SK-N-MC (cell line): Measurements from ENCODE around the gene TPSAB1.
"Not testable (repeated sequence)": the region's sequence is repeated elsewhere in the genome, so short reads cannot be mapped to it uniquely, and the experiment has no call there.

Source experiments
- DNase-seq: peaks from one replicate; pipeline ENCODE4 v3.0.0-alpha.2; 2011; ENCODE audit warnings: low read depth, low spot score
- H3K27ac ChIP-seq: fragments of 200-600 bp; sonication (generic); 2 replicates; pipeline ENCODE4 v1.5.1; 2016; ENCODE audit warnings: mixed run types
- H3K36me3 ChIP-seq: fragments of 200-600 bp; sonication (generic); 2 replicates; pipeline ENCODE4 v1.6.1; 2017; ENCODE audit warnings: antibody characterized with exemption, low read length, mixed read lengths; ENCODE audit not compliant: insufficient read depth
- H3K4me3 ChIP-seq: fragments of 200-600 bp; sonication (generic); 2 replicates; pipeline ENCODE4 v1.5.1; 2016
- H3K9ac ChIP-seq: fragments of 200-600 bp; sonication (generic); 2 replicates; pipeline ENCODE4 v1.8.0; 2017; ENCODE audit warnings: mixed run types, mixed read lengths; ENCODE audit not compliant: insufficient read length
- H3K9me3 ChIP-seq: fragments of 200-600 bp; sonication (generic); 2 replicates; pipeline ENCODE4 v1.6.1; 2017; ENCODE audit warnings: low read depth, mild to moderate bottlenecking, antibody characterized with exemption, low read length, moderate library complexity, mixed read lengths
- EZH2 ChIP-seq: fragments of 200-600 bp; sonication (generic); IDR thresholded peaks from one replicate; pipeline ENCODE4 v1.6.1; 2017; ENCODE audit warnings: antibody characterized with exemption
- FOXP2 ChIP-seq: optimal IDR thresholded peaks from 2 replicates; pipeline ENCODE3; 2011; ENCODE audit warnings: mild to moderate bottlenecking, moderate library complexity; ENCODE audit not compliant: insufficient read depth; ENCODE audit errors: extremely low read length, control extremely low read depth
- POLR2AphosphoS5 ChIP-seq: IDR thresholded peaks from 2 replicates; pipeline ENCODE4 v1.6.1; 2012; ENCODE audit warnings: mild to moderate bottlenecking, low read depth, low read length, borderline replicate concordance

TPSAB1 gene

GRCh38 chr16:1229476-1229875 is 11.0 kb upstream of the TPSAB1 start:
- DNase-seq, H3K4me3 ChIP-seq, H3K9me3 ChIP-seq, H3K36me3 ChIP-seq, H3K9ac ChIP-seq, H3K27ac ChIP-seq: not testable (repeated sequence)

- H3K9ac ChIP-seq, H3K27ac ChIP-seq, DNase-seq, H3K36me3 ChIP-seq, H3K4me3 ChIP-seq, H3K9me3 ChIP-seq: not testable (repeated sequence)
Observed at GRCh38 chr16:1230084-1230470, 10.4 kb upstream of the TPSAB1 start, which contains the start of gene TPSB2. TPSB2 (minus strand) TSS chr16:1230184; CDS start chr16:1229951, 233 bp downstream.

DNA sequence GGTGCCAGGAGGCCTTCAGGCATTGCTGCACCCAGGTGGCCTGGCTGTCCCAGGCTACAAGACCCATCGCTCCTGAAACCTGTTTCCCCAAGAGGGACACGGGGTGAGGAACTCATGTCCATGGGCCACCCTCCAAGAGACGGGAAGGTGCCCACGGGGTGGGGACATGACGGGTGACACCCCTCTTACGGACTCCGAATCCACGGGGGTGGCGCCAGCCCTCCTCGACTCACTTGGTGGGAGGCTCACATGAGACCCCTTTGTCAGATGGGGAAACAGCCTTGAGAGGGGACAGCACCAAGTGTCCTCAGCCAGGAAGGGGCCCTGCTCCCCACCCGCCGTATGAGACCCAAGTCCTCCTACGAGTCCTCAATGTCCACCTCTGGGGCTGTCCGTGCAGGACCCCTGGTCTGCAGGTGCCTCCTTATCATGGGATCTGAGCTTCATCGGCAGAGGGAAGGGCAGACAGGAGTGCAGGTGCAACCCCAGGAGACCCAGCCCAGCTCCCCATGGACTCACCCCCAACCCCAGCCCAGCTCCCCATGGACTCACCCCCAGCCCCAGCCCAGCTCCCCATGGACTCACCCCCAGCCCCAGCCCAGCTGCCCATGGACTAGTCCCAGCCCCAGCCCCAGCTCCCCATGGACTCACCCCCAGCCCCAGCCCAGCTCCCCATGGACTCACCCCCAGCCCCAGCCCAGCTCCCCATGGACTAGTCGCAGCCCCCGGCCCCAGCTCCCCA is 9.9 kb upstream of the TPSAB1 start:
- not testable (repeated sequence) for H3K27ac ChIP-seq, DNase-seq, H3K9ac ChIP-seq, H3K4me3 ChIP-seq, H3K36me3 ChIP-seq, H3K9me3 ChIP-seq

DNA sequence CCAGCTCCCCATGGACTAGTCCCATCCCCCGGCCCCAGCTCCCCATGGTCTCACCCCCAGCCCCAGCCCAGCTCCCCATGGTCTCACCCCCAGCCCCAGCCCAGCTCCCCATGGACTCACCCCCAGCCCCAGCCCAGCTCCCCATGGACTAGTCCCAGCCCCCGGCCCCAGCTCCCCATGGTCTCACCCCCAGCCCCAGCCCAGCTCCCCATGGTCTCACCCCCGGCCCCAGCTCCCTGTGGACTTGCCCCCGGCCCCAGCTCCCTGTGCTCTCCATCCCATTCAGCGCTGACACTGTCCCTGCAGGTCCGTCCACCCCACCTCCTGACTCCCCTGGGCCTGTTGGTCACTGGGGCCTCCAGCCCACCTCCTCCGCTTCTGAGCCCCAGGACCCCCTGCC is 9.2 kb upstream of the TPSAB1 start:
- not testable (repeated sequence) for H3K36me3 ChIP-seq, H3K9me3 ChIP-seq, DNase-seq, H3K4me3 ChIP-seq, H3K9ac ChIP-seq, H3K27ac ChIP-seq

- H3K9me3 ChIP-seq, H3K36me3 ChIP-seq, H3K27ac ChIP-seq, H3K9ac ChIP-seq, H3K4me3 ChIP-seq, DNase-seq: not testable (repeated sequence)
Observed at GRCh38 chr16:1232049-1232748, 8.3 kb upstream of the TPSAB1 start.

GRCh38 chr16:1236659-1237058 is 3.8 kb upstream of the TPSAB1 start:
- not testable (repeated sequence) for H3K9me3 ChIP-seq, DNase-seq, H3K4me3 ChIP-seq, H3K36me3 ChIP-seq, H3K9ac ChIP-seq, H3K27ac ChIP-seq

GRCh38 chr16:1237990-1238389 is 2.5 kb upstream of the TPSAB1 start:
- H3K27ac ChIP-seq: no peak overlapping the region
- H3K9ac ChIP-seq: no peak overlapping the region
- H3K4me3 ChIP-seq: no peak overlapping the region
- no peaks in the 10 kb centered on the region for H3K36me3 ChIP-seq
- H3K9me3 ChIP-seq: no peaks in the 10 kb centered on the region
- TF ChIP-seq FOXP2 (no peak), EZH2 (no peak), POLR2AphosphoS5 (no peak)
- no peak for DNase-seq

DNA sequence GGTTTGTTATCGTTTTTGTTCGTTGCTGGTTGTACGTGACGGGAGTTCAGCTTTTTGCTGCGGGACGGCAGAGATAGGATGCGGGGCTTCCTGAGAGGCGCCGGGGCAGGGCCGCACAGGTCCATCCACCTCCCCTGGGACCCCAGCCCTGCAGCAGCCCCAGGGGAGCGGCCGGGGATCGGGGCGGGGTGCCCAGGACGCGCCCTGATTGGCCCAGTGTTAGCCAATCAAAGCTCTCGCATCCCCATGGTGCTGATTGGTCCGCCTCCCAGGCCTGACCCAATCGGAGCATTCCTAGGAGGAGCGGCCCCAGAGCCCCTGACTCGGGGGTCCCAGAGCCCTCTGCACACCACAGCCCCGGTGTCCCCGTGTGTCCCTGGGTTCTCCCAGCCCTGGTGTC is 1.6 kb upstream of the TPSAB1 start:
- H3K27ac ChIP-seq, H3K36me3 ChIP-seq, H3K9me3 ChIP-seq, H3K9ac ChIP-seq, DNase-seq: not testable (repeated sequence)
- peak overlapping the region; percentile 36; the same call in 1 of the 2 replicates for H3K4me3 ChIP-seq

DNA sequence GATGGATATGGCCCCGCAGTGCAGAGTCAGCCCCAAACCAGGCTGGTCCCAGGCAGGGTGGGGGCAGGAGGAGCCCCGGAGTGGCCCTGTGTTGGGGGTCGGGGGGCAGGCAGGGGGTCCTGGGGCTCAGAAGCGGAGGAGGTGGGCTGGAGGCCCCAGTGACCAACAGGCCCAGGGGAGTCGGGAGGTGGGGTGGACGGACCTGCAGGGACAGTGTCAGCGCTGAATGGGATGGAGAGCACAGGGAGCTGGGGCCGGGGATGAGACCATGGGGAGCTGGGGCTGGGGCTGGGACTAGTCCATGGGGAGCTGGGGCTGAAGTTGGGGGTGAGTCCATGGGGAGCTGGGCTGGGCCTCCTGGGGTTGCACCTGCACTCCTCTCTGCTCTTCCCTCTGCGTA is 930 bp upstream of the TPSAB1 start:
- H3K9me3 ChIP-seq, H3K27ac ChIP-seq, DNase-seq, H3K4me3 ChIP-seq, H3K9ac ChIP-seq, H3K36me3 ChIP-seq: not testable (repeated sequence)

DNA sequence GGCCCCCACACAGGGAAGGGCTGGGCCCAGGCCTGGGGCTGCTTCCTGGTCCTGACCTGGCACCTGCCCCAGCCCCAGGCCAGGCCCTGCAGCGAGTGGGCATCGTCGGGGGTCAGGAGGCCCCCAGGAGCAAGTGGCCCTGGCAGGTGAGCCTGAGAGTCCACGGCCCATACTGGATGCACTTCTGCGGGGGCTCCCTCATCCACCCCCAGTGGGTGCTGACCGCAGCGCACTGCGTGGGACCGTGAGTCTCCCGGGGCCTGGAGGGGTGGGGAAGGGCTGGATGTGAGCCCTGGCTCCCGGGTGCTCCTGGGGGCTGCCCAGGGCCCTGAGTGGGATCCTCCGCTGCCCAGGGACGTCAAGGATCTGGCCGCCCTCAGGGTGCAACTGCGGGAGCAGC is 576 bp downstream of the TPSAB1 start:
- not testable (repeated sequence) for H3K9me3 ChIP-seq, H3K9ac ChIP-seq, H3K36me3 ChIP-seq, H3K4me3 ChIP-seq, DNase-seq, H3K27ac ChIP-seq

- H3K27ac ChIP-seq, H3K36me3 ChIP-seq, H3K9ac ChIP-seq, H3K4me3 ChIP-seq, DNase-seq, H3K9me3 ChIP-seq: not testable (repeated sequence)
Observed at GRCh38 chr16:1243363-1243762, 2.9 kb downstream of the TPSAB1 start.

DNA sequence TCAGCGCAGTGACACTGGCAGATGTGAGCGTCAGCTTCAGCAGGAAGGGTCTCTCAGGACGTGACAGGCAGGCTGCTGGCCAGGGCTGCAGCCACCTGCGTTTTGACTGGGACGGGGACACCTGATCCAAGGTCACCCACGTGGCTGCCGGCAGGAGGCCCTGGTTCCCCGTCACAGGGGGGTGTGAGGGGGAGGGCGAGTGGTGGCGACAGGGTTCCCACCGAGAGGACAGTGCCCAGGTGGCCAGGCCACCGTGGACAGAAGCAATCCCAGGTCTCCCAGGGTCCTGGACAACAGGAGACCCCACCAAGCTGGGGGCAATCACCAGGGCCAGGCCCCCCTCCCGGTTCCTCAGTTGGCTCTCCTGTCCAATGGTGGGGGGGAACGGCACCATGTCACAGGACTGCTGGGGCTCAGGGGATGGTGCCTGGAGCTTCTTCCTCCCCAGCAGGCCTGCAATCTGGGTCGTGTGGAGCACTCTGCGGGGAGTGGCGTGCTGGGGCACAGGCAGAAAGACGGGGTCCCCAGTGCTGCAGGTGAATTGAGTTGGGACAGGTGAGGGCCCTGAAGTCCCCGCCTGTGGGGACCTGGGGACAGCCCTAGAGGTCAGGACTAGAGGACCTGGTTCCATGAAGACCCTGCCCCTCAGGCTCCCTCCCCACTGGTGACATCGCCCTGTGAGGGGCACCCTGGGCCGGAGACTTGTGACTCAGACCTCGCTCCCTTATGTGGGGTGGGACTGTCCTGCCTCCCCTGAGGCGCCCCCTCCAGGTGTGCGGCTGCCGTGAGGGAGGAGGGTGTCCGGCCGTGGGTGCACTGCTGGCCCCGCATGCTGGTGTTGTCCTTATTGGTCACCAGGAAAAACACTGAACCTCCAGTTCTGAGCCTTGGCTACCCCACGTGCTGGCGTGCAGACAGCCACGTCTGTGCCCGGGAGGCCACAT is 3.7 kb downstream of the TPSAB1 start:
- H3K4me3 ChIP-seq, H3K9me3 ChIP-seq, H3K36me3 ChIP-seq, DNase-seq, H3K9ac ChIP-seq: not testable (repeated sequence)
- 0 out of 2 replicates have a peak overlapping the region, but pooled peaks have one; percentile 92 for H3K27ac ChIP-seq
